NCI-H2107 treated with DMSO at 0.1 percent for 48 hours (cell line): Measurements from ENCODE around the gene RAD18.

Experiments
- DNase-seq: peaks from one replicate; lab custom pipeline; 2025; ENCODE audit not compliant: unreplicated experiment; lab: John Stamatoyannopoulos, UW

Gene RAD18

DNA sequence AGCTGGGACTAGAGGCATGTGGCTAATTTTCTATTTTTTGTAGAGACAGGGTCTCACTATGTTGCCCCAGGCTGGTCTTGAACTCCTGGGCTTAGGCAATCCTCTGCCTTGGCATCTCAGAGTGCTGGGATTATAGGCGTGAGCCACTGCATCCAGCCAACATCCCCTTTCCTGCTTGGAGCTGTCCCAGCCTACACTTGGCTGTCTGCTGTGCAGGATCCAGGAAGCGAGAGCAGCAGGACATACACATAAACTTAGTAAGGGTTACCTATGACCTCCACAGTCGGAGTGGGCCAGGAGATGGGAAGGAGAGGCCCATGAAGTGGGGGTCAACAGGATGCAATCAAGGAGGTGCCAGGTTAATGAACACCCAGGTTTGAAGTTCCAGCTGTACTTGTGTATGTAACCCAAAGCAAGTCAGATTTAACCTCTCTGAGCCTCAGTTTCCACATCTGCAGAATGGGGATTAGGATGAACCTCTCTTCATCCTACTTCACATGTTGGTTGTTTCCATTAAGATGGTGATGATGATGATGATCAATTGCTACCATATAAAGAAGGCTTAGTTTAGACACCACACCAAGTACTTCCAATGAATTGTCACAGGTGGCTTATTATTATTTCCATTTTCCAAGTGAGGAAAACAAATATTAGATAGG, 124.4 kb downstream of the RAD18 start:
- DNase-seq = no peak

DNA sequence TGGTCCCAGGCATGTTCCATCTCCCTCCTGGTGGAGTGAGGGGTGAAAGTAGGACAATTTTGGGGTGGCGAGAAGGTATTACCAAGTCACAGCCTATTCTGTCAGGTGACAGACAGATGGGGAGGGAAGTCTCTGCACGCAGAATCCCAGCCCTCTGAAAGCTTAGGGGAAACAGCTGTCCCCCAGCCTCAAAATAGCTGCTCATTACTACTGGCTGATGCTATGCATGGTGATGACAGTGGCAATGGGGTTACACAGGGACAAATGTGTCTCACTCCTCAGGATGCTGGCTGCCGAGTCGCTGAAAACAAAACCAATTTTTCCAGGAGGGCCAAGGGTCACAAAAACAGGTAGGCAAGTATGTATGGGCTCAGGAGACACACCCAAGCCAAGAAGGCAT, 125.0 kb downstream of the RAD18 start:
- DNase-seq = no peak

DNA sequence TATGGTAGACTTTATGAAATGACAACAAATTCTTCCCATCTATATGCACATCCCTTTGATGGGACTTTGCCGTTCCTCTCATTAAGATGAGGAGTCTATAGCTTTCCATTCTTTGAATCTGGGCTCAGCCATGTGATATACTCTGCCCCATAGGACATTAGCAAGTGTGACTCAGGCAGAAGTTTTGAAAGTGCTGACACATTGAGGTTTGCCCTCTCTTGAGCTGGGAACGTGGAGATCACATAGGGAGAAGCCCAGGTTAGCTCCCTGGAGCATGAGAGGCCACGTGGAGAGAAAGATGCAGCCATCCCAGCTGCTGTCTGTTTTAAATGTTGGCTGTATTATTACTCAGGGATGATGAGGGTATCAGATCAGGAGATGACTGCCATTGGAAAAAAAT, 126.1 kb downstream of the RAD18 start:
- no peak for DNase-seq

DNA sequence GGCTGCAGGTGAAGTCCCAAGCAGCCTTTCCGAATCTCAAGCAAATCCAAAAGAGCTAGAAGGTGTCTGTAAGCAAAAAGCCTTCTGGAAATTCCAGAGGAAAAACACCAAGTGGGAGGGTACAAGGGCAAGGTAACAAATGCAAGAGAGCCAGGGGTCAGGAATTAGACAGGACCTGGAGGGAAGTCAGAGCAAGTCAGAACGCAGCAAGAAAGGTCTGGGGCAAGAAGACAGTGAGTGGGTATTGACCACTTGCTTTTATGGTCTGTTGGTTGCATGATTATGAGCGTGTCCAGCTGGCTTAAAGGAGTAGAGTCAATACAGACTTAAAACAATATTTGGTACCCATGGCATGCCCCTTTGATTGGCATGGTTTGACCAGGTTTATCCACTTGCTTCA, 127.2 kb downstream of the RAD18 start:
- DNase-seq = no peak

DNA sequence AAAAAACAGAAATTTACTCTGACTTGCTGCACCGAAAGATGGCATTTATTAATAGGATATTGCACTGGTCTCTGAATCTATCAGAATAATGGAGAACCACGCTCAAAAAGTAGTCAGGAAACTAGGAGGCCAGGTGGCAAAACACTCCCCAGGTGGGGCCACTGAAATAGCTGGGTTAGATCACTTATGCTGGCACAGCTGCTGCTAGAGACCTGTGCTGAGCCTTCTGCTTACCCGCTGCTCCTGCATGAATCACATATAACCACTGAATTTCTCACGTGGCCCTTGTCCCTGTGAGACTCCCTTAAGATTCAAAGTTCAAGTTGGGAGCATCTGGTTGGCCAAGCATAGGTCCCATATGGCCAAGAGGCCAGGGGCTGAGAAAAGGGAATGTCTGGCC, 127.9 kb downstream of the RAD18 start:
- no peak for DNase-seq

DNA sequence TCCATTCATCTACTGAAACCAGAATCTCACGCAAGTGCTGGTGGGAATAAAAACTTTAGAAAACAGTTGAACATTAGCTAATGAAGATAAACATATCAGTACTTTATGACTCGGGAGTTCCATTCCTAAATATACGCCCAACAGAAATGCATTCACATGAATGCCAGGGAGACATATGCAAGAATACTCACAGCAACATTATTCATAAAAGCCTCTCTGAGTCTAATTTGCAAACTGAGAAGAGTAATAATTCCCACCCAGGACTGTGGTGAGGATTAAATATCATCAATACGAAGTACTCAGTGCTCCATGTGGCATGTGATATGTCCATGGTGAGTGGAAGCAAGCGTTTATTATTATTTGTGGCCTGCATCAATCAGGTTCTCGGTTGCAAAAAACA, 128.3 kb downstream of the RAD18 start:
- DNase-seq = no peak

DNA sequence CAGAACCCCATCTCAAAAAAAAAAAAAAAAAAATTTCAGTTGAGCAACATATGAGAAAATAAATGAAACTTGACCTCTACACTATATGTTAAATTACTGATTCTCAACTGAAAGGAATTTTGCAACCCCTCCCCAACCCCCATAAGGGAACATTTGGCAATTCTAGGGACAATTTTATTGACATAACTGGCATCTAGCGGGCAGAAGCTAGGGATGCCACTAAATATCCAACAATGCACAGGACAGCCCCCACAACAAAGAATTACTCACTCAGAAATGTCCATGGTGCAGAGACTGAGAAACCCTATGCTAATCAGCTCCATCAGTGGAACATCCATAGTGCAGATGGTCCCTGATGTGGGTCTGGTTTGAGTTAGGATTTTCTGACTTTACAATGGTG, 135.6 kb downstream of the RAD18 start:
- no peak for DNase-seq
